GM12872 (cell line): ENCODE measurements around the gene KCNQ1OT1.

ENCODE experiments used
- CTCF ChIP-seq: IDR thresholded peaks from 3 replicates; pipeline ENCODE4 v1.5.1; 2011; ENCODE audit warnings: low read depth, mild to moderate bottlenecking, low read length, moderate library complexity; ENCODE audit not compliant: insufficient read depth

Gene KCNQ1OT1

GRCh38 chr11:2694995-2695939 is 4.5 kb downstream of the KCNQ1OT1 start:
- no peak for TF ChIP-seq CTCF

- TF ChIP-seq CTCF, result no peak
These were observed 5.3 kb downstream of the KCNQ1OT1 start for GRCh38 chr11:2694495-2694894.

GRCh38 chr11:2693271-2694261 is 6.2 kb downstream of the KCNQ1OT1 start:
- TF ChIP-seq CTCF, result 0 out of 3 replicates have a peak, but pooled peaks have one; percentile 11

GRCh38 chr11:2691991-2692875 is 7.6 kb downstream of the KCNQ1OT1 start:
- peak; percentile 61 for TF ChIP-seq CTCF

GRCh38 chr11:2691355-2691761 is 8.4 kb downstream of the KCNQ1OT1 start:
- TF ChIP-seq CTCF, result no peak

- no peak for TF ChIP-seq CTCF
These were observed 9.0 kb downstream of the KCNQ1OT1 start for GRCh38 chr11:2690596-2691354.
